HUES64 (cell line): ENCODE results near the gene MTX3.

Experiments
- H3K27ac ChIP-seq: 2 replicates; pipeline ENCODE4 v1.7.0; 2013; ENCODE audit warnings: low read depth, low read length, inconsistent platforms
- H3K27me3 ChIP-seq: 2 replicates; pipeline ENCODE4 v1.6.1; 2013; ENCODE audit warnings: mild to moderate bottlenecking, low read length; ENCODE audit not compliant: insufficient read depth
- H3K36me3 ChIP-seq: 2 replicates; pipeline ENCODE4 v1.6.1; 2013; ENCODE audit warnings: mild to moderate bottlenecking, low read length; ENCODE audit not compliant: insufficient read depth
- H3K4me1 ChIP-seq: 2 replicates; pipeline ENCODE4 v1.6.1; 2013; ENCODE audit warnings: mild to moderate bottlenecking, low read length, moderate library complexity; ENCODE audit not compliant: insufficient read depth
- H3K4me3 ChIP-seq: 2 replicates; pipeline ENCODE4 v1.5.1; 2013; ENCODE audit warnings: mild to moderate bottlenecking, low read length, moderate library complexity
- H3K9ac ChIP-seq: 2 replicates; pipeline ENCODE4 v1.6.1; 2013; ENCODE audit warnings: mild to moderate bottlenecking, low read depth, low read length
- H3K9me3 ChIP-seq: 2 replicates; pipeline ENCODE4 v1.6.1; 2013; ENCODE audit warnings: low read depth, low read length; ENCODE audit not compliant: insufficient read depth
- WGBS: fragments of 150-250, 120-280 bp; methylation state at CpG from one replicate; pipeline ENCODE4 v1.1.7; 2013; ENCODE audit warnings: missing lambda C conversion rate; 5-methylcytosine and 5-hydroxymethylcytosine counted together

MTX3 gene

GRCh38 chr5:79961716-79962574 lies 29.1 kb downstream of the MTX3 start:
- H3K4me1 ChIP-seq = peaks cover 7% of the 10 kb centered on the region; the same call in 1 of the 2 replicates
- whole genome bisulfite sequencing = 91% methylated on average over 8 of the region's 9 CpGs

GRCh38 chr5:79959407-79959806 lies 31.7 kb downstream of the MTX3 start:
- Histone ChIP-seq H3K36me3 (no peaks in the 10 kb centered on the region), H3K27me3 (no peaks in the 10 kb centered on the region), H3K4me3 (no peak overlapping the region), H3K9me3 (peaks cover 6% of the 10 kb centered on the region; the same call in 1 of the 2 replicates), H3K27ac (no peak overlapping the region), H3K4me1 (peaks cover 24% of the 10 kb centered on the region), H3K9ac (no peak overlapping the region)
- WGBS = 91% methylated on average over 8 of the region's 8 CpGs

More at GRCh38 chr5:79961716-79962574, 29.1 kb downstream of the MTX3 start:
- peaks cover 6% of the 10 kb centered on the region; the same call in 1 of the 2 replicates for H3K9me3 ChIP-seq
- no peak overlapping the region for H3K4me3 ChIP-seq
- H3K9ac ChIP-seq = no peak overlapping the region
- H3K27ac ChIP-seq = no peak overlapping the region; the same call in 1 of the 2 replicates
- H3K27me3 ChIP-seq = no peaks in the 10 kb centered on the region
- no peaks in the 10 kb centered on the region for H3K36me3 ChIP-seq

- H3K27ac ChIP-seq = no peak overlapping the region
- H3K9me3 ChIP-seq = peaks cover 6% of the 10 kb centered on the region; the same call in 1 of the 2 replicates
- H3K4me1 ChIP-seq = peaks cover 17% of the 10 kb centered on the region
- 70% methylated on average over 6 of the region's 6 CpGs for WGBS
- H3K9ac ChIP-seq = no peak overlapping the region
- no peaks in the 10 kb centered on the region for H3K36me3 ChIP-seq
- H3K27me3 ChIP-seq = no peaks in the 10 kb centered on the region
- H3K4me3 ChIP-seq = no peak overlapping the region
Observed at GRCh38 chr5:79955941-79956670, 35.0 kb downstream of the MTX3 start.

GRCh38 chr5:79955356-79955895 lies 35.6 kb downstream of the MTX3 start:
- no peak overlapping the region for H3K27ac ChIP-seq
- peaks cover 6% of the 10 kb centered on the region; the same call in 1 of the 2 replicates for H3K9me3 ChIP-seq
- 83% methylated on average over 5 of the region's 5 CpGs for WGBS
- H3K27me3 ChIP-seq = no peaks in the 10 kb centered on the region
- no peak overlapping the region for H3K9ac ChIP-seq
- H3K4me3 ChIP-seq = no peak overlapping the region
- H3K4me1 ChIP-seq = peaks cover 17% of the 10 kb centered on the region
- no peaks in the 10 kb centered on the region for H3K36me3 ChIP-seq

GRCh38 chr5:79954620-79955019 lies 36.4 kb downstream of the MTX3 start:
- Histone ChIP-seq H3K9ac (no peak overlapping the region), H3K9me3 (peaks cover 6% of the 10 kb centered on the region; the same call in 1 of the 2 replicates), H3K4me3 (no peak overlapping the region), H3K4me1 (peaks cover 17% of the 10 kb centered on the region), H3K36me3 (no peaks in the 10 kb centered on the region), H3K27me3 (no peaks in the 10 kb centered on the region), H3K27ac (no peak overlapping the region)
- 90% methylated on average over 3 of the region's 3 CpGs for WGBS

- Histone ChIP-seq H3K36me3 (no peaks in the 10 kb centered on the region), H3K4me3 (no peak overlapping the region), H3K4me1 (no peaks in the 10 kb centered on the region), H3K9ac (no peak overlapping the region), H3K27me3 (no peaks in the 10 kb centered on the region), H3K27ac (no peak overlapping the region), H3K9me3 (no peaks in the 10 kb centered on the region)
- 90% methylated on average over 3 of the region's 3 CpGs for WGBS
Observed at GRCh38 chr5:79947567-79947966, 43.5 kb downstream of the MTX3 start.

GRCh38 chr5:79938468-79938867 lies 52.6 kb downstream of the MTX3 start:
- Histone ChIP-seq H3K9me3 (0 out of 2 replicates have a peak, but pooled peaks cover under 1% of the 10 kb centered on the region), H3K9ac (no peak overlapping the region), H3K27ac (no peak overlapping the region), H3K27me3 (no peaks in the 10 kb centered on the region), H3K36me3 (no peaks in the 10 kb centered on the region), H3K4me1 (no peaks in the 10 kb centered on the region), H3K4me3 (no peak overlapping the region)
- WGBS = 84% methylated on average over 3 of the region's 3 CpGs

- Histone ChIP-seq H3K36me3 (no peaks in the 10 kb centered on the region), H3K4me1 (no peaks in the 10 kb centered on the region), H3K9ac (no peak overlapping the region), H3K27ac (no peak overlapping the region), H3K27me3 (no peaks in the 10 kb centered on the region), H3K4me3 (no peak overlapping the region), H3K9me3 (0 out of 2 replicates have a peak, but pooled peaks cover 2% of the 10 kb centered on the region)
- 96% methylated on average over 3 of the region's 3 CpGs for WGBS
Observed at GRCh38 chr5:79936646-79937216, 54.3 kb downstream of the MTX3 start.

- Histone ChIP-seq H3K36me3 (no peaks in the 10 kb centered on the region), H3K4me3 (no peak overlapping the region), H3K4me1 (no peaks in the 10 kb centered on the region), H3K9ac (no peak overlapping the region), H3K9me3 (0 out of 2 replicates have a peak, but pooled peaks cover 2% of the 10 kb centered on the region), H3K27ac (no peak overlapping the region), H3K27me3 (no peaks in the 10 kb centered on the region)
- WGBS = 86% methylated on average over 2 of the region's 4 CpGs
Observed at GRCh38 chr5:79936002-79936645, 54.9 kb downstream of the MTX3 start.

- WGBS = 98% methylated on average over 2 of the region's 3 CpGs
- Histone ChIP-seq H3K27ac (no peak overlapping the region), H3K27me3 (no peaks in the 10 kb centered on the region)
Observed at GRCh38 chr5:79934681-79935080, 56.4 kb downstream of the MTX3 start.

More at GRCh38 chr5:79934681-79935080, 56.4 kb downstream of the MTX3 start:
- Histone ChIP-seq H3K4me3 (no peak overlapping the region), H3K4me1 (no peaks in the 10 kb centered on the region), H3K9me3 (0 out of 2 replicates have a peak, but pooled peaks cover 2% of the 10 kb centered on the region), H3K36me3 (no peaks in the 10 kb centered on the region), H3K9ac (no peak overlapping the region)
